NCI-H2029 (cell line): Measurements from ENCODE around the gene ARMC8.
A peak's percentile ranks its signal among the peaks of the same experiment; 100 is the strongest.

Source experiments
- DNase-seq: peaks from one replicate; lab custom pipeline; 2025; lab: John Stamatoyannopoulos, UW

ARMC8 gene

DNA sequence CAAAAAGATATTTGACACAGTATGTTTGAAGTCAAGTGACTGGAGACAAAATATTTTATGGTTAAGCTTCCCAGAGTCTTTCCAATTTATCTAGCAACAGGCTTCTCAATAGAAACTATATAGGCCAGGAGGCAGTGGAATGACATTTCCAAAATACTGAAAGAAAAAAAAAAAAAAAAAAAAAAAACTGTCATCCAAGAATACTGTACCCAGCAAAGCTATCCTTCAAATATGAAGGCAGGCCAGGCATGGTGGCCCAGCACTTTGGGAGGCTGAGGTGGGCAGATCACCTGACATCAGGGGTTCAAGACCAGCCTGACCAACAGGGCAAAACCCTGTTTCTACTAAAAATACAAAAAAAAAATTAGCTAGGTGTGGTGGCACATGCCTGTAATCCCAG lies 121.7 kb downstream of the ARMC8 start:
- no peak for DNase-seq

DNA sequence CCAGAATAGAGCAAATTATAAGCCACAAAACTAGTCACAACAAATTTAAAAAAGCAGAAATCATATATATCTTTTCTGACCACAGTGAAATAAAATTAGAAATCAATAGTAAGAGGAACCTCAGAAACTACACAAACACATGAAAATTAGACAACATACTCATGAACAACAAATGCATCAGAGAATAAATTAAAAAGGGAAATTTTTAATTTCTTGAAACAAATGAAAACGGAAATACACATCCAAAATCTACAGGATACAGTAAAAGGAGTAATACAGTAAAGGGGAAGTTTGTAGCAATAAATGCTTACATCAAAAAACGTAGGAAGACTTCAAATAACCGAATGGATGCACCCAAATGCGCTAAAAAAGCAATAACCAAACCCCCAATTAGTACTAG lies 123.4 kb downstream of the ARMC8 start:
- DNase-seq, result no peak

DNA sequence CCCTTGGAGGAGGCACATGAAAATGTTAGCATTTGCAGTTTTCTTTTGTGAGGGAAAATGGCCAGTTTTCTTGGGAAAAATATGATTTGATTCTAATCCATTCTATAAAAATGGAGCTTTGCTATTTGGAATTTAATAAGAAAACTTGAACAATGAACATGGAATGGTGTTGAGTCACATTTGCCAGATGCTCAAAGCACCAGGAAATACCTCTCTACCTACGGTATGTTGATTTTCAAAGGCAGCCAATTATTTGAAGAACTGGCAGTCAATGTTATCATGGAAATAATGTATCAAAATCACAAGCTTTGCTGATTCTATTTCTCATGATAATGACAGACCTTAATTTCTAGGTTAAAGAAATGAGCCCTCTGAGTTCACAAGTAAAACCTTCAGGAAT lies 127.7 kb downstream of the ARMC8 start:
- no peak for DNase-seq

DNA sequence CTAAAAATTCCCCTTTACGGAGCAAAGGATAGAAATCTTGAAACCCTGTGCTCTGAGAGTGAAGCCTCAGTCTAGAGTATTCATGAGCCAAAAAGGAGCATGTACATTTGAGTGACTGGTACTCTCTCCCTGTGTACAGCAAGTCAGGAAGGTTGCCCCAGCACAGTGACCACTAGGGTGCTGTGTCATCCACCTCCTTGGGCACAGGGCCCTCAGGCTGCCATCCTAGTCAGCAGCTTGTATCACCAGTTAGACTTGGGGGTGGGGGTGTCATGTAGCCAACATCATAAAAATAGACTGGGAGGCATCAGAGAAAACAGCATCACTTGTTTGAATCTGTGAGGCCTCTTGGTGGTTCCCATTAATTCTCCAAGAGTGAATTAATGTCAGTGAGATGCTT lies 130.6 kb downstream of the ARMC8 start:
- DNase-seq, result no peak

DNA sequence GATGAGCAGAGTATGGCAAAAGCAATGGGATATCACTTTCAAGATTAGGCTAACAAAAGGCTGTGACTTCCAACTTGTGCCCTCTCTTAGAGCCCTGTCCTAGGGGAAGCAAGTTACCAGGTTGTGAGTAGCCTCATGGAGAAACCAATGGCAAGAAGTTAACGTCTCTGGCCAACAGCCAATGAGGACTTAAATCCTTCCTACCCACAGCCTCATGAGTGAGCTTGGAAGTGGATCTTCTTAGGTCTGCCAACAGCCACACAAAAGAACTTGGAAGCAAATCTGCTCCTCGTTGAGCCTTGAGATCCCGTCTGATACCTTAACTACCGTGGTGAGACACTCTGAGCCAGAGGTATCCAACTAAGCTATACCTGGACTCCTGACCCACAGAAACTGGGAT lies 136.9 kb downstream of the ARMC8 start:
- DNase-seq, result no peak

DNA sequence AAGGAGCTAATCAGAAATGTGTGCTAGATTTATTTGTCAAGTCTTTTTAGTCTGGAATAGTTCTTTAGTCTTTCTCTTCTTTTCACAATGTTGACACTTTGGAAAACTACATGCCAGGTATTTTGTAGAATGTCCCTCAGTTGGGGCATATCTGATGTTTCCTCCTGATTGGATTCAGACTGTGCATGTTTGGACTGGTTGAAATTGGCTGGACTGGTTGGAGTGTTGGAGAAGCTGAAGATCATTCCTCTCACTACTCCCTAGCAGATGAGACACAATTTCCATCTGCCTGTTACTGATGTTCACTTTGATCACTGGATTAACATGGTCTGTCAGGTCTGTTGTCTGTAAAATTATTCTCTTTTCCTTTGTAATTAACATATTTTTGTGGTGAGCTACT lies 138.9 kb downstream of the ARMC8 start:
- no peak for DNase-seq

DNA sequence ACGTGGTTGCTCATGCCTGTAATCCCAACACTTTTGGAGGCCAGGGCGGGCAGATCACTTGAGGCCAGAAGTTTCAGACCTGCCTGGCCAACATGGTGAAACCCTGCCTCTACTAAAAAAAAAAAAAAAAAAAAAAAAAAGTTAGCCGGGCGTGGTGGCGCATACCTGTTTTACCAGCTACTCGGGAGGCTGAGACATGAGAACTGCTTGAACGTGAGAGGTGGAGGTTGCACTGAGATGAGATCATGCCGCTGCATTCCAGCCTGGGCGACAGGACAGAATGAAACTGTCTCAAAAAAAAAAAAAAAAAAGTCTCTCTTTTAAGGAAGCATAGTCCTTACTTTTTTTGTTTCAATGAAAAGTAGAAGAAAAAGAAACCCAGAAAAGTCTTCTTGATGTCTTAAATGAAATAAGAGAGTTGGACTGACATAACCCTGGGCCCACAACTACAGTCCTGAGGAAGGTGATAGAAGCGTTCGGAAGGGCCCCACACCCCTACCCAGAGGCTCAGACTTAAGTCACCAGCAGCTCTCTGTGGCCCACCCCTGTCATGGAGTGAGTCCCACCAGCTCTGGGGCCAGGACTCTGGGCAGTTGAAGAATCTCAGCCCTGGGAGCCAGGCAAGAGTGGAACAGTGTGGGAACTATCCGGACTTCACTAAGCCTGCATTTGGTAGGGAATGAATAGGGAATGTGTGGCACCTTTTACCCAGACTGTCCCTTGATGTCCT lies 139.9 kb downstream of the ARMC8 start:
- no peak for DNase-seq

DNA sequence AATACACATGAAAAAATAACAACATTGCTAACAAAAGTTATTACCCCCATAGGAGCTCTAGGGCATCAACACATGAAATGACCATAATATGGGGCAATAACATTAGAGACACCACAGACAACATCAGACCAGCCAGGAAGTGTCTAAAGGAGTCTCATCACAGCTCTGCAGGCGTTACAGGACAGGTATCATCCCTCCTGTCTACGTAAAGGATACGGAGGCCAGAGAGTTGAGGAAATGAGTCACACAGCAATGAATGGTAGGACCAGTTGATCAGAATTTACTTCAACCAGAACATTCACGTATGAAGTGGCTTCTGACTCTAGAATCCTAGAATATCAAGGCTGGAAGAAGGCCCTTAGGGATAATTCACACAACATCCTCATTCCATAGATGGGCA lies 140.7 kb downstream of the ARMC8 start:
- no peak for DNase-seq

DNA sequence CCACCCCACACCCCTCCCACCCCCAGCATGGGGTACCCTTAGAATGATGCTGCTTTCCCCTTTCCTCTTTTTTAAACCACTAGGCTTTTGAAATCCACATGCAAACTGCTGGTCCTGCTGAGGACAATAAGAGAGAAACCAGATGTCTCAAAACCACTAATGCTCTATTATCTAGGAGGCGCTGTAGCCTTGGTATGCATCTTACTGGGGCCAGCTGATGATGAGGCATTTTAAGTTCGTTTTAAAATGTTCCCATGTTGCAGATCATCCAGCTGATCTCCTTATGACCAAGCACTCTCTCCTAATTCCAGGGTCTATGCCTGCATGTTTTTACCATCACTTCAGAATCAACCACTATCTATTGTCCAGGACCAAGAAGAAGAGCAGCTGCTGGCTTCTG lies 141.2 kb downstream of the ARMC8 start:
- no peak for DNase-seq

DNA sequence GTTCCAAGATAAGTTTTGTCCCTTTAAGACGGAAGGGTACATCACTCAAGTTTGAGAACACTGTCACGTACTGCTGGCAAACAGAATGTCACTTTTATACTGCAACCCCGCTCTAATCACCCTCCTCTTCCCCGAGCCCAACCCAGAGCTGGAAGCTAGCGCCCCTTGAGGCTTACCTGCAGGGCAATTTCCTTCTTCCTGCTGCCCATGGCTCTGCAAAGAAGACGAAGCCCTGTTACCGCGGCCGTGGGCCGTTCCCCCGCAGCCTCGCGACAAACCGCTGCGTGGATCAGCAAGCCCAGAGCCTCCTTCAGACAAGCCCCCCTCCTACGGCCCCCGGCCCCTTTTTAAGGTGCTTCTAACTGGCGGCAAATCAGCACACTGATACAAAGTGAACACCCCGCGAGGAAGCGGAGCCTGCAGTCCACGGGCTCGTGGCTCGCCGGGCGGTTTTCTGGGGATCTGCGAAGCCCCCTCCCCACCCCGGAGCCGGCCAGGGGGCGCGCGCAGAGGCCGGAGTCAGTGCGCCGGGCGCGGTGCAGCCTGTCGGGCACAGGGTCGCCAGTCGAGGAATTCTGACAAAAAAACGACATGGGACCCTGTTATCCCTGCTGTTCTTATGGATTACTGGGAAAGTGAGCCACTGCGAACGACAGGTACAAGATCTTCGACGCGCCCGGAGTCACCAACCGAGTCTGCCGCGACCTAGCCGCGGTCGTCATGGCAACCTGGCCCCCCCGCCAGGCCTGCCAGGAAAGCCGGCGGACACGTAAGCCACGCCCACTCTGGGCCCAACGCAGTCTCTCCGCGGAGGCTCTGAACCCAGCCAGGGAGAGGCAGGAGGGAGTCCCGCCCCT lies 142.3 kb downstream of the ARMC8 start, which contains the start of gene NME9:
Gene NME9 (minus strand): TSS at position 725 of the 857 bp plus-strand sequence. CDS start 516 bp downstream, at position 209.
- peak; percentile 91 for DNase-seq

DNA sequence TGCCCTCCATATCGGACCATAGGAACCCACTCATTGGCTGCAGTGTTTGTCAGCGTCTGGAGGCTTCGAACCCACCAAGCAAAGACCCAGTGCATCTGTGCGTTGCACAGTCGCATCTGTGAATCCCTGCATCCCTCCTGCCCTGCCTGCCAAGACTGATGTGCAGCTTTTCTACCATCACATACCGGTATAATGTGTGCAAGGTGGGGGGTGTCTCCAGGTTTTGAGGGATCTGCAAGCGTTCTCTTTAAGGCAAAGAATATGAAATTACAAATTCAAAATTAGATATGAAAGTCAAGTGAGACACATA lies 142.8 kb downstream of the ARMC8 start:
- no peak for DNase-seq

DNA sequence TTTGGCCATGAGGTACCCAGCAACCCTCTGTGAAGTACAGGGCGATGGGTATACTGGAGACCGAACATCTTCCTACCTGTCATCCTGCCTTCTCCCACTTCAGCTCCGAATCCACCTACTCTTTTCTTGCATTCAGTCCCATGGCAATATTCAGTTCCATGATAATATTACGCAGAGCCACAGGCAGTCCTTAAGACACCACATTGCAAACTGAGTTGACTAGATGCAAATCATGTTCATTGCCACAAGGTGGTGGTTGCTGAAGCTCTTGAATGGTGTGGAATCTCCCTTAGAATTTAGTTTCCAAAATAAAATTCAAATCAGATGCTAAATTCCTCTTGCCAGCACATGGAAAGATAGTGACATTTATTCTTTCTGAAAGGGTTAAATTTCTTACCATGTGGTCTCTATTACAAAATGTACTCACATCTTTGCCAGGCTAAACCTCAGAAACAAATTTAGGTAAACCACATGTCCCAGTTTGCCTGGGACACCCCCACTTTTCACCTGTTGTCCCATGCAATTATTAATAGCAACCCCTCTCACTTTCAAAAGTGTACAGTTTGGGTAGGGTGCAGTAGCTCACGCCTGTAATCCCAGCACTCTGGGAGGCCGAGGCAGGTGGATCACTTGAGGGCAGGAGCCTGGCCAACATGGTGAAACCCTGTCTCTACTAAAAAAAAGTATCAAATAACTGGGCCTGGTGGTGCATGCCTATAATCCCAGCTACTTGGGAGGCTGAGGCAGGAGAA lies 144.2 kb downstream of the ARMC8 start:
- no peak for DNase-seq

DNA sequence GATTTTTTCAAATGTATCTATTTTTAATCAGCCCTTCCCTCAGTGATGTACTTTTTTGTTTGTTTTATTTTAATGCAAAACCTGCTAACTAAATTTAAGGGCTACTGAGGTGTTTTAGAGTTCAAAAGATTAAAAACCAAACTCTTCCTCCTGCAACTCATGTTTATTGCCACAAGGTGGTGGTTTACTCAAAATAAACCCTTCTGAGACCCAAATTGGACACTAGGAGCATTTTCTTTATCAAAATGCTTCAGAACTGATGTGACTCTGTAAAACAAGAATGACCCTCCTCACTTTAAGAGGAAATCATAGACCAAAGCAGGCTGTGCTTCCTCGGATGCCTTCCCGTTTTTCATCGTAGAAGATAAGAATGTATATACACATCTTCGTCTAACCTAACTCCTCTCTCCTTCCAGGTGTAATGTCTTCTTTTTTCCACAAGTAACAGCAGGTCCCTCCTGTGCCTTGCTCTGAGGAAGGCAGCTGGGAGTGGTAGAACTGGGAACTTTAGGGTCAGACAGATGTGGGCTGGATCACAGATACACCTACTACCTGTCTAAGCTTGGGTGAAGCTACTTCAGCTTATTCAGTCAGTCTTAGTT lies 145.5 kb downstream of the ARMC8 start:
- no peak for DNase-seq

DNA sequence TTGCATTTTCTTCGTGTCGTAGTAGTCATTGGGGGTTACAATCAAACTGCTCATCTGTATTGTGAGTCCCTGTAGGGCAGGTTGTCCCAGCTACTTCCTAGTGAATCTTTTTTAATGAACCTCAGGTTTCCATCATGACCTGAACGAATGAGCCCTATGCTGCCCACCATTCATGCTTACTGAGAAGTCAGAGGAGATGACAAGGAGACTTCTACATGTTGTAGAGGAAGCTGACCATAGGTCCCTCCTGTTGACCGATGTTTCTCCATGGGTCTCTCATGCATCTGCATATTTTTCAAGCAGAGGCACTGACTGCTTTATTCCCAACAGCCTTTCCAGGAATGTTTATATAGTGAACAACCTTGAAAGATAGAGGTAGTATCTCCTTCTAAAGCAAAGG lies 147.5 kb downstream of the ARMC8 start:
- DNase-seq, result no peak

DNA sequence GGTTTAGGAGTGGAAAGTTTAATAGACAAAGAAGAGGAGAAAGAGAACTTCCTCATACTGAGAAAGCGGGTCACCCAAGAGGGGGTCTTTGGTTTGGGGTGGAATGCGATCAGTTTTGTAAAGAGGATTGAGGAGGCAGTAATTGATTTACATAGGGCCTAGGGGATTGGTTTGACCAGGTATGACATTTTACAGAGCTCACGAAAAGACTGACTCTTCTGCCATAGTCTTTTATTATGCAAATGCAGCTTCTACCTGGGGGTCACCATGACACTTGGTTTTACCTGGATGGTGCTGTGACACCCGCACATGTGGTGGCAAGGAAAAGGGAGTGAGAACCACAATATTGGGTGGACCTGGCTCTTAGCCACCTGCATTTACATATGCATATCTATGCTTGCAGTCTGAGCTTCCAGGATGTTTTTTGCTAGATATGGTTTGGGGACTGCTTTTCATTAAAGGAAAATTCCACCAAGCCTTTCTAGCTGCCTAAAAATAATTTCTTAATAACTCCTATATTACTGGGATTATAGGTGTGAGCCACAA lies 149.4 kb downstream of the ARMC8 start:
- no peak for DNase-seq

DNA sequence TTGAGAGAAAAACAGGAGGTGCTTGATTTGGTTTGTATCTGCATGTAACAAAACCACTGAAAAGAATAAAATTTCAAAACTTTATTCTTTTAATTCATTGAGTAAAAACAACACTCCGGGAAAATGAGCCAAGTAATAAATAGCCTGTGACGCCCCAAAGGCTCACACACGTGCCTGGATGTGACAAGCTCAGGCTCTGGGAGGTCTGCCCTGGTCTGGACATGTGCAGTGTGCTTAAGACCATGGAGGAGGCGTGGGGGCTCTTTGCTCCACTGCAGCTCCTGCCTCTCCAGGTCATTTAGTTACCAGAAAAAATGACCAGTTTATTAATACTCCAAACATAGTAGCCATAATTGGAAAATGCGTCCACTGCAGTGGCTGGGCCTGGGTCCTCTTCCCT lies 151.1 kb downstream of the ARMC8 start:
- no peak for DNase-seq

DNA sequence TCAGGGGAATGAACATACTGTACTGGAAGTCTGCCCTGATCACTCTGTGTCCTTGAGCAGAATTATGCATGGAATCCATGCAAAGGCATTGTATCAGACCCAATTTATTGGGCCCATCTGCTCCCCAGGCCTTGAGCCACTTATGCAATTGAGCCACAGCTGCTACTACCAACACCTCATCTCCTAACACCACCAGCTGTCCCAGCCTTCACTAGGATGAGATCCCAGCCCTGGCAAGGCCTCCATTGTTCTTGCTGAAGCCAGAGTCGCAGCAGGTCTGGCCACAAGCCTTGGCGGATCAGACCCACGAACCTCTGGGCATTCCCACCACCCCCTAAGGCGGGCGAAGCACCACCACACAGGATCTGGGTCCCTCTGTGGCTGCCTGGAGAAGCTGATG lies 151.7 kb downstream of the ARMC8 start:
- DNase-seq, result no peak

DNA sequence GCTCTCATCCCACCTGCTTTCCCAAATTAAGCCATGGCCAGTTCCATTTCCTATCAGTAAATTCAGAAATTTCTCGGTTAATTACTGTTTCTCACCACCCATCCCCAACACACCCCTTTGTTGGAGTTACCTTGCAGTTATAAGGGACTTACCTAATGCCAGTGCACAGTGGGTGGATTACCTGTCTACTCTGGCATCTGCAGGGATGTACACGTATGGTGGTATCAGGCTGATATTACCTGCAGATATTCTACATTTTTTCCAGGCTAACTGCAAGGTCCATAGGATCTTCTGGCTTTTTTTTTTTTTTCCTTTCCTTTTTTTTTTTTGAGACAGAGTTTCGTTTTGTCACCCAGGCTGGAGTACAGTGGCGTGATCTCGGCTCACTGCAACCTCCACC lies 153.4 kb downstream of the ARMC8 start:
- DNase-seq, result no peak

DNA sequence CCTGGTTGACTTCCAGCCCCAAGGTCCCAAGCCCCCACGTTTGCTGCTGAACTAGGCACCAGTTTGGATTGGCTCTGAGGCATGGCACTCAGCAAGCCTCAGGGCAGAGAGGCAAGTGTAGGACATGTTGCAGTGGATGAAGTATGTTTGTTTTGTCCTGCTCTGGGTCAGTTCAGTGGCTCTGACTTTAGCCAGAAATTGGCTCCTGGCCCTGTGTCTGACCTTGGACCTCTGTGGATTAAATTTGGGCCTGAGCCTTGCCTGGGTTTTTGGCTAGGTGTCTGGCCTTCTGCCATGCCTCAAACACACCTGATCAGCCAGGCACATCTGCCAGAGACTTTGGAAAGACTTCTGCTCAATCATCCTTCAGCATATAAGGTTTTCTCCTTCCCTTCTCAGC lies 157.7 kb downstream of the ARMC8 start:
- DNase-seq, result no peak
